HG03039 (cell line): Measurements from ENCODE around the gene LRRC4.

Experiments
- ATAC-seq: cut with Tn5 transposase; IDR thresholded peaks from one replicate; pipeline ENCODE4 v1.9.1; 2021; ENCODE audit warnings: mild to moderate bottlenecking, moderate library complexity; ENCODE audit not compliant: unreplicated experiment

LRRC4 gene

GRCh38 chr7:128030654-128031611, at the start of gene LRRC4:
LRRC4 (minus strand) TSS chr7:128031437; CDS start chr7:128030640, 797 bp downstream.
- peak; percentile 36 for ATAC-seq

- no peak for ATAC-seq
Observed at GRCh38 chr7:128080169-128080568, 48.9 kb upstream of the LRRC4 start.

DNA sequence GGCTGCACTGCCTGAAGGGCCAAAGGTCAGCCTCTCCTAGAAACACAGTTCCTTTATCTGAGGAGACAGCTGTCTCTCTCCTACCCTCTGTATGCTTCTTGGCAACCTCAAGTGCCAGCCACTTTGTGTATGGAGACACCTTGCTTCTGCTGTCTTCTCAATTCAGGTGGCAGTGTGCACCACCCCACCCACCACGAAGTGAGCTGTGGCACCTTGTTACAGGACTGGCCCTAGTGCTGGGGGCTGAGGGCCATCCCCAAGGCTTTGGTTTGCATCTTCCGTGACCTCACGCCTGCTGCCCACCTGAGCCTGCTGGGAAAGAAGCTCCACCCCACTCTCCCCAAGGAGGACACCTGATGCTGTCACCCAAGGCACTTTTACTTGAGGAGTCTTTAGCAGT, 47.1 kb upstream of the LRRC4 start:
- no peak for ATAC-seq

DNA sequence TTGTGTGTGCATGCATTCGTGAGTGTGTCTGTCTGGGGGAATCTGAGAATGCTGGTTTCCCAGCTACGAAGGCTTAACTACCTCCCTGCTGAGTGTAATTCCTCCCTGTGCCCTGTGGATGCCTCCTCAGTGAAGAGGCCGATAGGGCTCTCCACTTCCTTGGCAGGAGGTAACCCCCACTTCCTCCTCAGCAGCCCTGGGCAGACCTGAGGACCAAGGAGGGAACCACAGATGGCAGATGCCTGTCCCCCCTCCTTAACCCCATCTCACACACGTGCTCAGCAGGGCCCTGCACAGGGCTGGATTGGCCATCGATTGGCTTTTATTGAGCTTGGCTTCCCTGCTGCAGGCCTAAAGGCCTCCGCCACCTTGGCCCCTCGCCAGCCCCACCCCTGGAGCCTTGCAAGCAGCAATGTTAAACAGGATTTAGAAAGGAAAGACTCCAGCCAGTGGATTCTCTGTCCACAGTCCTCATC, 45.6 kb upstream of the LRRC4 start:
- ATAC-seq = no peak

GRCh38 chr7:128076196-128076795, 45.1 kb upstream of the LRRC4 start:
- ATAC-seq = no peak

GRCh38 chr7:128075242-128076095, 44.2 kb upstream of the LRRC4 start:
- ATAC-seq = no peak

DNA sequence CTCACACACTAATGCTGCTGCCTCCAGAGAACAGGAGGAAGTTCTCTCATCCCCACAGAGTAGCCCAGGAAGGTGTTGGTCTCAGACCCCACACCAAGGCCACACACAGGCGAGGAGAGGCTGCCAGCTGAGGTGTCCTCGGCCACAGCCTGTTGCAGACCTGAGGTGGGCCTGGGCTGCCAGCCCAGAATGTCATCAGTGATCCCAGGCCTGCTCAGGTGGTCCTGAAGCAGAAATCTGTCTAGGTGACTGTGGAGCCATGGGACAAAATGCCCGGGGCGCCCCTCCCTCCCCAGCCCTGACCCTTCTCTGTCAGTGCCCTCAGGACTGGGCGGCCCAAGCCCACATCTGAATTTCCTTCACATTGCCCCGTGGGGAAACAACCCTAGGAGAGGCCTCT, 43.5 kb upstream of the LRRC4 start:
- ATAC-seq = no peak

- no peak for ATAC-seq
Observed at GRCh38 chr7:128074336-128074735, 43.1 kb upstream of the LRRC4 start.

- no peak for ATAC-seq
Observed at GRCh38 chr7:128073671-128074310, 42.6 kb upstream of the LRRC4 start.

- ATAC-seq = no peak
Observed at GRCh38 chr7:128071801-128072200, 40.6 kb upstream of the LRRC4 start.

DNA sequence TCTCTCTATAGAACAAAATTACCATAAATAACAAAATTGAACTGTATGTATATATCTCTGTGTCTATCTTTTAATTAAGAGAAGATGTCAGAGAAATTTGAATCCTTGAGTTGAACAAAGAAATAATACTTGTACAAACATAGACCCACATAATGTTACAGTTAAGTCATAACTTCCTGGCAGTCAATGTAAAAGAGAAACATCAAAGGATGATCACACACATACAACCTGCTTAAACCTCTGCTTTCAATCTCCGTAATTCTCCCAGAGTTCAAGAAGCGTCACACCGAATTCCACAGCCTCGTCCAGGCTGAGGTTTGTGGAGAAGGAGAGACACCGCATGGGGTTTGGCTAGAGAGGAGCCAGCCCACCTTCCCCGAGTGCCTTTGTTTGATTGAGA, 40.1 kb upstream of the LRRC4 start:
- ATAC-seq = no peak

- ATAC-seq = no peak
Observed at GRCh38 chr7:128069373-128070364, 38.4 kb upstream of the LRRC4 start.

DNA sequence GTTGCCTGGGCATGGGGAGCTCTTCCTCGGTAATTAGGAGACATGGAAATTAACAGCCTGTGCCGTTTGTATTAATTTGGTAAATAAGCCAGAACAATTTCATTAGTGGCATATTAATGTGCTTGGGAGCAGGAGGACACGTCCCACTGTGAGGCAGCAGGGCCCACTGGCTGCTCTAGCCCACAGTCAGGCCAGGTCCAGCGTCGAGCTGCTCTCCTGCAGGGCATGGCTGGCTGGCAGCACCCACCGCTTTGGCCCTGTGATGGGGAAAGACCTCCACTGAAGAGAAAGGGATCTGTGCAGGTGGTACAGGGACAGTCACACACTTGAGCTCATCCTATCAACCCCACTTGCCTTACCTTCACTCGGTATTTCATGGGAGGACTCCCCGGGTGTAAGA, 37.5 kb upstream of the LRRC4 start:
- ATAC-seq = no peak

DNA sequence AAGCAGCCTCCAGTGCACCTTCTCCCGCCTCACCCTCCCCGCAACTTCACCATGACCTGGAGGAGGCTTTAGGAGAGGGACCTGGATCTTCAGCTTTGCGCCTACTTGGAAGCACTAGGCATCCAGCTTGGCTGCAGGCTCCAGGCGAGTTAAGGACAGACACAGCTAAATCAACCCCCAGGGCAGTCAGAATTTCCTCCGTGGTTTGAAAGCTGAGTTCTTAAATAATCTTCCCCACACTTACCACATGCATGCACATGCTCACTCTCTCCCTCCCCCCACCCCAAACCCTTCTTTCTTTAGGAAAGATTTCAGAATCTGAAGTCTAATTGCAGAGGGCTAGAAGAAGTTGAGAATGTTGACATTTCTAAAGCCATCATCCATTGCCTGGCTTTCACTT, 36.7 kb upstream of the LRRC4 start:
- ATAC-seq = no peak

DNA sequence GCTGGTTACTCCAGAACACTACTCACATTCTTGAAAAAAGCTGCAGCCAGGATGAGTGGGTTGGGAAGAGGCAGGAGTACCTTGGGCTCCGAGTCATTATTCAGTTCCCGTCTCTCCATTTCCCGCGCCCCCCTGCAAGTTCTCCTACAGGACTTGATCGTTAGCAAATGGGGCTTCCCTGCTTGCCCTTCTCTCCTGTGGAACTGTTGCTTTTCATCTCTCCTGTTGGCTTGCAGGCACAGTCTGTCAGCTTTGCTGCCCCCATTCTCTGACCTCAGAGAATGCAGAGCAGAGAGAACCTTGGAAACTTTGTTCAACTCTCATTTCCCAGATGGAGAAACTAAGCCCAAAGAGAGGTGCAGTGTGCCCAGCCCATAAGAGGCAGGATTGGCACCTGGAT, 35.6 kb upstream of the LRRC4 start:
- no peak for ATAC-seq

DNA sequence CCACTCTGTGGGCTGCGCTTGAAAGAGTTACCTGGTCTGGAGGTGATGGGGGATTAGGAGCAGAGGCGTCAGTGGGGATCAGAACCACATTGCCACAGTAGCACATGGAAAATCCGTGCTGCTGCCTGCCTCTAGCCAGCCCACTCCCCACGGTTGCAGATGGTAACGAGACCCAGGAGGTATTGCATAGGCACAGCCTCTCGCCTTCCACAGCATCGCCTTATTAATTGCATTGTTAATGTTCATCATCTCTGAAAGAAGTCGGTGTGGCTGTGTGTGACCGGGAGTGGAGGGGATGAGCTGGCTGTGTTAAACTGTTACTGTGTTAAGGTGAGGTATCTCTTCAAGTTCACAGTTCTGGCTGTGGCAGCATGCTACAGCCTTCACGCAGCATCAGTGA, 35.2 kb upstream of the LRRC4 start:
- ATAC-seq = no peak

DNA sequence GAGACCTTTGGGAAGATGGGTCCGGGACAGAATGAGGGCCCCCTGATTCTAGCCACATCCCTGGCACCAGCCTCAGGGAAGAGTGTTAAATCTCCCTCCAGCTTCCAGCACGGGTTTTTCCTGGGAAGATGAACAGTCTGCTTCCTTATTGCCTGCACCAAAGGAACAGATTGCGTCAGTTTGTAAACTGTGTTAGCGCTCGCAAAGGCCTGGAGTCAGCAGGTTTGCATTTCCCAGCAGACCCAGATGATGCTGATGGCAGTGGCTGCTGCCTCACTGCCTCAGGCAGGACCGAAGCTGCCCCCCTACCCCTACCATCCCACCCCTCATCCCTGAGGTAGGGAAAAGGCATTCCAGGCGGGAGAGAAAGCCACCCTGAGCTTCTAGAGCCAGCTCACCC, 34.6 kb upstream of the LRRC4 start:
- ATAC-seq = no peak

GRCh38 chr7:128063088-128063487, 31.9 kb upstream of the LRRC4 start:
- no peak for ATAC-seq

DNA sequence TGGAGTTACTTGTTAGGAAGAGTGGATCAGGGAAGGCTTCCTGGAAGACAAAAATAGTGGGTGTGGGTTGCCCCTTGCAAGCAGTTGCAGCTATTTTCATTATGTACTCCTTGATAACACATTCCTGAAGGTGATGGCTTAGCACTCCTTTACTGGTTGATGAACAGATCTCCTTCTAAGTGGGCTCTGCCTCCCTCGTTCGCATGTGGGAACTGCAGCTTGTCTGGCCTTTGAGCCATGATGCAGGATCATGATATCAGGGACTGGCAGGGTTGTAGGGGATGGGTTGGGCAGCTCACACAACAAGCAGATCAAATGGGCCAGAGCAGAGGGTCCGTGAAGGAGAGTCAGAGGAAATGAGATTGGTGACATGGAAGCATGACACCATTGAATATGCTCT, 28.8 kb upstream of the LRRC4 start:
- no peak for ATAC-seq
